Suprapubic skin (tissue), 4 donors: Measurements from ENCODE around the gene C12orf42. TPM values are rescaled to one million over a fixed set of nuclear protein-coding genes. Genes with fewer than 3 reads are reported as not detected.

Experiments
- DNase-seq, 2 donors: peaks; one replicate each; pipeline ENCODE4 v3.0.0-alpha.2; 2019; ENCODE audit warnings: low spot score in 2 of 2
- H3K27ac ChIP-seq: fragments of 200-600 bp; sonication (generic); one replicate; pipeline ENCODE4 v1.5.1; 2019
- H3K27me3 ChIP-seq: fragments of 200-600 bp; sonication (generic); one replicate; pipeline ENCODE4 v1.5.1; 2019
- H3K36me3 ChIP-seq: fragments of 200-600 bp; sonication (generic); one replicate; pipeline ENCODE4 v1.5.1; 2019
- H3K4me1 ChIP-seq: fragments of 200-600 bp; sonication (generic); one replicate; pipeline ENCODE4 v1.5.1; 2019
- H3K4me3 ChIP-seq: fragments of 200-600 bp; sonication (generic); one replicate; pipeline ENCODE4 v1.5.1; 2019; ENCODE audit warnings: mild to moderate bottlenecking
- H3K9me3 ChIP-seq: fragments of 200-600 bp; sonication (generic); one replicate; pipeline ENCODE4 v1.5.1; 2019
- EP300 ChIP-seq: sonication (generic); formaldehyde crosslinking; IDR thresholded peaks from one replicate; pipeline ENCODE4 v1.6.1; 2017; ENCODE audit warnings: antibody characterized with exemption
- POLR2A ChIP-seq, 2 donors: fragments of 450-650 bp; IDR thresholded peaks; one replicate each; pipeline ENCODE4 v1.6.1; 2017; ENCODE audit warnings: antibody characterized with exemption in 2 of 2, mild to moderate bottlenecking in 2 of 2, moderate library complexity in 2 of 2
- POLR2AphosphoS5 ChIP-seq, 3 donors: sonication (generic); formaldehyde crosslinking; IDR thresholded peaks; one replicate each; pipeline ENCODE4 v1.6.1; 2017; ENCODE audit warnings: antibody characterized with exemption in 3 of 3
- WGBS: methylation state at CpG from one replicate; pipeline ENCODE4 v1.1.5; 2018; 5-methylcytosine and 5-hydroxymethylcytosine counted together
- total RNA-seq, 4 donors: library from RNA; depleted of rRNA; stranded (reverse); fragments of >200 nt; gene quantifications; one replicate each; pipeline ENCODE4 v1.1.0, GENCODE V29; 2016
- TF ChIP-seq, protein P1 (sequence below), 2 donors: fragments of 200-600 bp in 1 of 2; fragments of 450-650 bp in 1 of 2; sonication (generic) in 1 of 2; IDR thresholded peaks; one replicate each; pipeline ENCODE4 v1.5.1; 2016 to 2019; ENCODE audit warnings: antibody characterized with exemption in 2 of 2, mild to moderate bottlenecking in 1 of 2, moderate library complexity in 1 of 2

C12orf42 gene
- total RNA-seq, 4 donors from 2014 or later, result not detected

- Histone ChIP-seq H3K4me1 (no peaks in the 10 kb centered on the region), H3K27me3 (no peaks in the 10 kb centered on the region), H3K36me3 (no peaks in the 10 kb centered on the region), H3K27ac (no peak overlapping the region), H3K9me3 (peaks cover 7% of the 10 kb centered on the region), H3K4me3 (no peak overlapping the region)
- DNase-seq, result no peak
- WGBS, result 93% methylated on average over 3 of the region's 3 CpGs
- TF ChIP-seq EP300 (no peak), POLR2AphosphoS5 (IDR thresholded peaks at IDR 0.05) (no peak), POLR2A (IDR thresholded peaks at IDR 0.05) (no peak)
- TF ChIP-seq, protein P1, sequence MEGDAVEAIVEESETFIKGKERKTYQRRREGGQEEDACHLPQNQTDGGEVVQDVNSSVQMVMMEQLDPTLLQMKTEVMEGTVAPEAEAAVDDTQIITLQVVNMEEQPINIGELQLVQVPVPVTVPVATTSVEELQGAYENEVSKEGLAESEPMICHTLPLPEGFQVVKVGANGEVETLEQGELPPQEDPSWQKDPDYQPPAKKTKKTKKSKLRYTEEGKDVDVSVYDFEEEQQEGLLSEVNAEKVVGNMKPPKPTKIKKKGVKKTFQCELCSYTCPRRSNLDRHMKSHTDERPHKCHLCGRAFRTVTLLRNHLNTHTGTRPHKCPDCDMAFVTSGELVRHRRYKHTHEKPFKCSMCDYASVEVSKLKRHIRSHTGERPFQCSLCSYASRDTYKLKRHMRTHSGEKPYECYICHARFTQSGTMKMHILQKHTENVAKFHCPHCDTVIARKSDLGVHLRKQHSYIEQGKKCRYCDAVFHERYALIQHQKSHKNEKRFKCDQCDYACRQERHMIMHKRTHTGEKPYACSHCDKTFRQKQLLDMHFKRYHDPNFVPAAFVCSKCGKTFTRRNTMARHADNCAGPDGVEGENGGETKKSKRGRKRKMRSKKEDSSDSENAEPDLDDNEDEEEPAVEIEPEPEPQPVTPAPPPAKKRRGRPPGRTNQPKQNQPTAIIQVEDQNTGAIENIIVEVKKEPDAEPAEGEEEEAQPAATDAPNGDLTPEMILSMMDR (IDR thresholded peaks at IDR 0.05), result no peak
These were observed 182.9 kb downstream of the C12orf42 start for GRCh38 chr12:103312742-103313354.

- TF ChIP-seq POLR2AphosphoS5 (IDR thresholded peaks at IDR 0.05) (no peak), EP300 (no peak)
- TF ChIP-seq, protein P1 (IDR thresholded peaks at IDR 0.05), result no peak
- WGBS, result 79% methylated on average over 5 of the region's 5 CpGs
- H3K27me3 ChIP-seq, result no peaks in the 10 kb centered on the region
- H3K4me3 ChIP-seq, result no peak overlapping the region
- no peaks in the 10 kb centered on the region for H3K9me3 ChIP-seq
- H3K36me3 ChIP-seq, result no peaks in the 10 kb centered on the region
- H3K27ac ChIP-seq, result no peak overlapping the region
- H3K4me1 ChIP-seq, result no peaks in the 10 kb centered on the region
- no peak for DNase-seq
These were observed 185.1 kb downstream of the C12orf42 start for GRCh38 chr12:103310546-103311270.

DNA sequence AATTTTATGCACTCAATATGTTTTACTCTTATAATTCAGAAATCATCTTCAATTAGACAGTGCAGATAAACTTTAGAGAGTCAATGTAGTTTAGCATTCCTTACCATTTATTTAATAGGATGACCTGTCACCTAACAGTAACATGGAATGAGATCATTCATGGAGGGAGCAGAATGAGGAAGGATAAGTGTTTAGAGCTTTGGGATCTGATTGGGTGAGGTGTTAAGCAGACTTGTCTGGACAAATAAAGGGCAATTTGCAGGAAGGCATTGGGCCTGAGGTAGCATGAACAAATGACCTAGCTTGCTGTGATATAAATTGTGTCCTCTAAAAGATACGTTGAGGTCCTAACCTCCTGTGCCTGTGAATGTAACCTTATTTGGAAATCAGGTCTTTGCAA is 187.4 kb downstream of the C12orf42 start:
- DNase-seq, result no peak
- no peaks in the 10 kb centered on the region for H3K4me1 ChIP-seq
- no peaks in the 10 kb centered on the region for H3K9me3 ChIP-seq
- WGBS, result 71% methylated on average over 1 of the region's 1 CpG
- no peak overlapping the region for H3K4me3 ChIP-seq
- no peak for TF ChIP-seq EP300
- TF ChIP-seq POLR2AphosphoS5 (IDR thresholded peaks at IDR 0.05), result no peak
- TF ChIP-seq, protein P1 (IDR thresholded peaks at IDR 0.05), result no peak
- TF ChIP-seq POLR2A (IDR thresholded peaks at IDR 0.05), result no peak
- no peak overlapping the region for H3K27ac ChIP-seq
- no peaks in the 10 kb centered on the region for H3K36me3 ChIP-seq
- H3K27me3 ChIP-seq, result no peaks in the 10 kb centered on the region

DNA sequence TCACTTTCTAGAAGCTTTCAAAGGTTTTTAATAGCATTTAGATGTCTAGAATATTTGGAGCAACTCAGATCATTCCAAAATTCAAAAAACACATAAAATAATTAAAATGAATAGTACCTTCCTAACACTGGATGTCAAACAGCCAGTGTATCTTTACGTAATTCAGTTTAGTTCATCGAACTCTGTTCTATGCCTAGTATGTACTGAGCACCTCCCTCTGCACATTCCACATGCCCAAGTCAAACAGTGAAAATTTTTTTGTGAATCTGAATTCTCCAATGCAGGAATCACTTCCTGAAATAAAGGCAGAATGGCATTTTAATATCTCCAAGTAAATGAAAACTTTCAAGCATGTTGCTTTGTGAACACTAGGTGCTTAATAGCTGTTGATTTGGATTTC is 192.3 kb downstream of the C12orf42 start:
- TF ChIP-seq POLR2AphosphoS5 (IDR thresholded peaks at IDR 0.05), result no peak
- Histone ChIP-seq H3K36me3 (no peaks in the 10 kb centered on the region), H3K4me1 (no peaks in the 10 kb centered on the region), H3K27me3 (peaks cover 9% of the 10 kb centered on the region), H3K4me3 (no peak overlapping the region), H3K9me3 (no peaks in the 10 kb centered on the region), H3K27ac (no peak overlapping the region)
- WGBS, result 88% methylated on average over 2 of the region's 2 CpGs
- no peak for DNase-seq

DNA sequence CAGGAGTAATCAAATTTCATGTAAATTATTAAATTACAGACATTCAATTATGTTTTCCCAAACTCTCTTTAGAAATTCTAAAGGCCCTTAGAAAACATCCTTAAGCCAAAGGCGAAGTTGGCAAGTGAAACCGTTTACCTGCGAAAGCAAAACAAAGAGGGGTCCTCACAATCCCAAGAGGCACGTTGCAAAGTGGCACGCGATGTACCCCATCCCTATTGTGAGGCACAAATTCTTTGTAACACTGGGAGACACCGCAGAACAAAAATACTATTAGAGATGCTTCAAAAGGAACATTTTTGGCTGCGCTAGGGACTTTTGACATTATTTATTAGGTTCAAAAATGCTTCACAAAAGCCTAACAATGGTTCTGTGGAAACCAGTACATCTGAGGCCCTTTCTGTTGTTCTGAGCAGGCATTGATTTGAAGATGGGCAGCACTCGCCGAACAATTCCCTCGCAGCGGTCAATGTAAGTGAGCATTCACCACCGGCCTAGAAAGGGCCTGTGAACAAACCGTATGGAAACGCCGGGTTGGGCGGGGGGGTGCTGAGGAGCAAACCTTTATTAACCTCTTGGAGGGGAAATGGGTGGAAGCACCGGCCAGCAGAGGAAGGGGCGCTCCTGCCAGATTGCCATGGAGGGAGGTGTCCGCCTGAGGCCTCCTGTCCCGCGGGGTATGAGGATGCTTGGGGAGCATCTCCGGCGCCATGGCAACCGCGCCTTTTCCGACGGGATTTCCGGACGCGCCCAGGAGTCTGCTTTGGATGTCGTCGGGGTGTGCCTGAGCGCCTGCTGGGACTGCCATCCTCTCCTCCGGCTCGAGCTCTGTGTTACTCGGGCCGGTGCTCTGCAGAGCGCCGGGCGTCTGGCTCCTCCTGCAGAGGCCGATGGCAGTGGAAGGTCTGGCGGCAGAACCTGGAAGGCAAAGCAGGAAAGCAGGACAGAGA is 193.9 kb downstream of the C12orf42 start:
- TF ChIP-seq POLR2AphosphoS5 (IDR thresholded peaks at IDR 0.05) (no peak), EP300 (no peak), POLR2A (IDR thresholded peaks at IDR 0.05) (no peak)
- TF ChIP-seq, protein P1 (IDR thresholded peaks at IDR 0.05), result no peak
- Histone ChIP-seq H3K36me3 (no peaks in the 10 kb centered on the region), H3K4me3 (no peak overlapping the region), H3K27ac (no peak overlapping the region), H3K27me3 (peaks cover 9% of the 10 kb centered on the region), H3K4me1 (no peaks in the 10 kb centered on the region), H3K9me3 (no peaks in the 10 kb centered on the region)
- WGBS, result 18% methylated on average over 41 of the region's 43 CpGs
- no peak for DNase-seq
